Endothelial cell of umbilical vein (primary cell): ENCODE results near the gene RIMOC1.

Experiments
- CTCF ChIP-seq, 2 donors: IDR thresholded peaks; 1 replicate in 1 of 2; 2 replicates in 1 of 2; pipeline ENCODE4 v1.5.1; 2011; ENCODE audit warnings: low read length in 2 of 2, mild to moderate bottlenecking in 2 of 2, moderate library complexity in 2 of 2, control low read depth in 1 of 2, inconsistent platforms in 1 of 2, low read depth in 1 of 2; ENCODE audit not compliant: insufficient read depth in 1 of 2; ENCODE audit errors: extremely low read depth in 1 of 2
- FOS ChIP-seq: IDR thresholded peaks from 2 replicates; pipeline ENCODE4 v1.6.1; 2011; ENCODE audit warnings: mild to moderate bottlenecking, low read length, moderate library complexity, borderline replicate concordance; ENCODE audit not compliant: insufficient read depth
- MAX ChIP-seq: IDR thresholded peaks from 2 replicates; pipeline ENCODE4 v1.6.1; 2011; ENCODE audit not compliant: insufficient read depth, insufficient read length
- POLR2A ChIP-seq: IDR thresholded peaks from 2 replicates; pipeline ENCODE4 v1.6.1; 2012; ENCODE audit warnings: low read depth, mild to moderate bottlenecking, control low read depth, low read length
- POLR2AphosphoS5 ChIP-seq: IDR thresholded peaks from 2 replicates; pipeline ENCODE4 v1.6.1; 2012; ENCODE audit warnings: low read depth, mild to moderate bottlenecking, control low read depth, low read length, moderate library complexity; ENCODE audit not compliant: insufficient read depth

- TF ChIP-seq CTCF (IDR thresholded peaks at IDR 0.05; ENCODE audit: extremely low read depth in 1 of 2, insufficient read depth in 1 of 2, low read depth in 1 of 2, low read length in 2 of 2) = no peak
- TF ChIP-seq POLR2A = no peak
- TF ChIP-seq POLR2AphosphoS5 = no peak
- TF ChIP-seq MAX = no peak
- TF ChIP-seq FOS = no peak
Observed at GRCh38 chr5:41921166-41921565, 17.0 kb downstream of the RIMOC1 start.
